ENCODE results near the gene HPN. TPM values are rescaled to one million over a fixed set of nuclear protein-coding genes. Genes with fewer than 3 reads are reported as not detected.

Gene HPN
- total RNA-seq, 1 experiment from 2014 or later = 10.6 TPM

- Histone ChIP-seq H3K23me2 (ENCODE audit: insufficient read length, low read depth, low read length, poor library complexity, severe bottlenecking) (no peaks in the 10 kb centered on the region), H2BK5ac (ENCODE audit: insufficient read length, low read length) (no peak overlapping the region), H2BK15ac (ENCODE audit: low read depth, low read length) (no peak overlapping the region), H2BK20ac (ENCODE audit: low read depth, low read length, poor library complexity, severe bottlenecking) (no peak overlapping the region), H4K91ac (ENCODE audit: insufficient read length, low read depth, low read length) (no peak overlapping the region), H4K5ac (ENCODE audit: insufficient read length, low read depth, low read length) (no peak overlapping the region), H4K20me1 (ENCODE audit: control insufficient read depth, insufficient read depth, insufficient read length) (no peaks in the 10 kb centered on the region), H3K4ac (ENCODE audit: low read depth, low read length) (no peak overlapping the region), H3K9me3 (ENCODE audit: control insufficient read depth, low read depth, low read length) (no peaks in the 10 kb centered on the region), H3K4me1 (ENCODE audit: insufficient read depth, low read length) (no peaks in the 10 kb centered on the region), H3K27me3 (ENCODE audit: insufficient read depth, low read length) (no peaks in the 10 kb centered on the region), H3K14ac (ENCODE audit: insufficient read depth, low read length) (no peak overlapping the region), H2BK12ac (ENCODE audit: insufficient read length, low read depth, low read length) (no peak overlapping the region), H3K27ac (ENCODE audit: insufficient read length, low read depth, low read length) (no peak overlapping the region), H3K9ac (ENCODE audit: extremely low read depth, insufficient read length, low read length) (no peak overlapping the region), H2BK120ac (ENCODE audit: low read depth, low read length, poor library complexity, severe bottlenecking) (no peak overlapping the region), H2AK5ac (ENCODE audit: insufficient read length, low read length) (no peak overlapping the region), H2AFZ (ENCODE audit: low read length) (no peak overlapping the region), H3K4me2 (ENCODE audit: insufficient read depth, insufficient read length, low read length) (no peak overlapping the region), H3K79me1 (ENCODE audit: insufficient read depth, low read depth, low read length, poor library complexity, severe bottlenecking) (no peaks in the 10 kb centered on the region), H4K8ac (replicated peaks; ENCODE audit: insufficient read length, low read depth, low read length) (no peak overlapping the region), H3K23ac (ENCODE audit: insufficient read length, low read depth, low read length) (no peak overlapping the region), H3K56ac (ENCODE audit: insufficient read length, low read depth, low read length) (no peak overlapping the region), H3K18ac (ENCODE audit: insufficient read length, low read depth, low read length) (no peak overlapping the region), H3K79me2 (ENCODE audit: insufficient read depth, low read length) (no peaks in the 10 kb centered on the region), H3T11ph (ENCODE audit: low read length) (no peak overlapping the region)
- TF ChIP-seq CTCF (conservative IDR thresholded peaks at IDR 0.05) = no peak
- no peak for DNase-seq
- peaks cover 0 to 4% (median 0%) of the 10 kb centered on the region in 3 experiments; a peak in 2 of 7 replicates for H3K36me3 Mint-ChIP-seq (ENCODE audit: insufficient read depth in 1 of 3, low read depth in 3 of 3)
- H3K9me3 Mint-ChIP-seq = peaks cover 0 to 5% of the 10 kb centered on the region in 2 experiments; a peak in 1 of 5 replicates
- no peak overlapping the region for H3K27ac Mint-ChIP-seq
- H3K4me1 Mint-ChIP-seq = peaks cover 12% of the 10 kb centered on the region in 2 experiments
- no peak overlapping the region for H3K4me3 Mint-ChIP-seq
- peaks cover 32% of the 10 kb centered on the region for H3K27me3 Mint-ChIP-seq (ENCODE audit: low read depth)
- WGBS (ENCODE audit: extremely low coverage, insufficient read length, low lambda C conversion rate) = no CpG with 5 or more reads among the region's 7 CpGs
These were observed 21.4 kb downstream of the HPN start for GRCh38 chr19:35062942-35063341.

All from H9 (cell line).